Bronchial epithelial cell (primary cell): ENCODE results near the gene LRRC8E. TPM values are rescaled to one million over a fixed set of nuclear protein-coding genes. Genes with fewer than 3 reads are reported as not detected.

Experiments
- DNase-seq: peaks from one replicate; pipeline ENCODE4 v3.0.0-alpha.2; 2010; ENCODE audit warnings: low read depth
- FAIRE-seq: peaks from 2 replicates; lab custom pipeline; 2011; peaks lifted over from hg19 to GRCh38; lab: Jason Lieb, UNC
- H3K27me3 ChIP-seq: 2 replicates; pipeline ENCODE4 v1.5.1; 2011; ENCODE audit warnings: low read length; ENCODE audit not compliant: control insufficient read depth, insufficient read depth
- H3K36me3 ChIP-seq: 2 replicates; pipeline ENCODE4 v1.5.1; 2011; ENCODE audit warnings: low read length; ENCODE audit not compliant: control insufficient read depth, insufficient read depth
- H3K4me3 ChIP-seq: 2 replicates; pipeline ENCODE4 v1.5.1; 2011; ENCODE audit warnings: mild to moderate bottlenecking, low read depth, low read length, control low read depth
- CTCF ChIP-seq: IDR thresholded peaks from 2 replicates; pipeline ENCODE4 v1.5.1; 2011; ENCODE audit warnings: mild to moderate bottlenecking, moderate library complexity, low read length, control low read depth, inconsistent platforms; ENCODE audit not compliant: insufficient read depth, severe bottlenecking
- total RNA-seq: library from RNA; depleted of rRNA; stranded (reverse); fragments of >200 nt; gene quantifications from 2 replicates; pipeline ENCODE4 v1.2.1, GENCODE V29; 2014

LRRC8E gene
- total RNA-seq, 1 donor from 2014 or later = 7.6 TPM

GRCh38 chr19:7865262-7865911 is 22.9 kb upstream of the LRRC8E start:
- FAIRE-seq (no peak), DNase-seq (peak; percentile 12)
- Histone ChIP-seq H3K36me3 (no peaks in the 10 kb centered on the region), H3K27me3 (no peaks in the 10 kb centered on the region), H3K4me3 (no peak overlapping the region)
- TF ChIP-seq CTCF = no peak

GRCh38 chr19:7866399-7867091 is 21.8 kb upstream of the LRRC8E start:
- Histone ChIP-seq H3K36me3 (no peaks in the 10 kb centered on the region), H3K27me3 (no peaks in the 10 kb centered on the region), H3K4me3 (no peak overlapping the region)
- TF ChIP-seq CTCF = no peak
- FAIRE-seq (peak; percentile 91), DNase-seq (no peak)

GRCh38 chr19:7867092-7867844 is 21.0 kb upstream of the LRRC8E start:
- no peaks in the 10 kb centered on the region for H3K27me3 ChIP-seq
- FAIRE-seq = peak; percentile 18
- H3K4me3 ChIP-seq = no peak overlapping the region
- no peak for DNase-seq
- no peak for TF ChIP-seq CTCF
- no peaks in the 10 kb centered on the region for H3K36me3 ChIP-seq

- DNase-seq = no peak
- no peak for TF ChIP-seq CTCF
- Histone ChIP-seq H3K36me3 (no peaks in the 10 kb centered on the region), H3K4me3 (no peak overlapping the region), H3K27me3 (peaks cover 2% of the 10 kb centered on the region)
- no peak for FAIRE-seq
Observed at GRCh38 chr19:7868326-7868670, 20.0 kb upstream of the LRRC8E start.

- peak; percentile 70 for TF ChIP-seq CTCF
- no peak for FAIRE-seq
- H3K27me3 ChIP-seq = peaks cover 6% of the 10 kb centered on the region
- peak overlapping the region; percentile 41 for H3K4me3 ChIP-seq
- H3K36me3 ChIP-seq = no peaks in the 10 kb centered on the region
- peak; percentile 52 for DNase-seq
Observed at GRCh38 chr19:7868671-7869452, 19.4 kb upstream of the LRRC8E start.
